Activated CD8-positive, alpha-beta T cell treated with anti-CD3 and anti-CD28 coated beads, Interleukin-2, amount 10 ng/mL, durations not matched to agents 7 days and 5 days (primary cell): Measurements from ENCODE around the gene CNTNAP4. TPM values are rescaled to one million over a fixed set of nuclear protein-coding genes. Genes with fewer than 3 reads are reported as not detected.

Experiments used
- ATAC-seq: fragments of 150-1000 bp; cut with Tn5 transposase; one replicate; pipeline ENCODE4 v1.10.0; 2021; ENCODE audit warnings: moderate library complexity
- CTCF ChIA-PET: fragments of 350-600 bp; sonication (Branson Sonifier 250); formaldehyde crosslinking; loops from one replicate; lab custom pipeline; 2021; ENCODE audit warnings: antibody characterized with exemption; lab: Charles Lee
- POLR2A ChIA-PET: fragments of 350-600 bp; sonication (Branson Sonifier 250); formaldehyde crosslinking; loops from one replicate; lab custom pipeline; 2021; ENCODE audit warnings: antibody characterized with exemption; lab: Charles Lee
- DNase-seq: peaks from one replicate; pipeline ENCODE4 v3.0.0-alpha.2; 2020
- H3K27ac Mint-ChIP-seq: one replicate; pipeline ENCODE4 v1.8.0; 2021; ENCODE audit warnings: mild to moderate bottlenecking, mixed read lengths
- H3K27me3 Mint-ChIP-seq: one replicate; pipeline ENCODE4 v1.8.0; 2021; ENCODE audit warnings: low read depth, mixed read lengths
- H3K36me3 Mint-ChIP-seq: one replicate; pipeline ENCODE4 v1.8.0; 2021; ENCODE audit warnings: low read depth, mixed read lengths
- H3K4me1 Mint-ChIP-seq: one replicate; pipeline ENCODE4 v1.8.0; 2021; ENCODE audit warnings: low read depth, mixed read lengths
- H3K4me3 Mint-ChIP-seq: one replicate; pipeline ENCODE4 v1.8.0; 2021; ENCODE audit warnings: mild to moderate bottlenecking, mixed read lengths
- H3K9me3 Mint-ChIP-seq: one replicate; pipeline ENCODE4 v1.8.0; 2022; ENCODE audit warnings: mixed read lengths; ENCODE audit not compliant: insufficient read depth
- total RNA-seq, 2 experiments: library from RNA; stranded (reverse); gene quantifications; one replicate each; pipeline ENCODE4 v1.2.3, GENCODE V29; 2021

Gene CNTNAP4
- total RNA-seq, 2 experiments from 2014 or later = not detected

- ATAC-seq = no peak
- Mint-ChIP-seq H3K27ac (no peak overlapping the region), H3K4me1 (no peaks in the 10 kb centered on the region)
Measured at GRCh38 chr16:76474048-76474447, 196.8 kb downstream of the CNTNAP4 start.

GRCh38 chr16:76478105-76478504 lies 200.9 kb downstream of the CNTNAP4 start:
- H3K9me3 Mint-ChIP-seq = no peaks in the 10 kb centered on the region
- no peak for DNase-seq
- H3K27ac Mint-ChIP-seq = no peak overlapping the region
- ATAC-seq = no peak
- no peaks in the 10 kb centered on the region for H3K4me1 Mint-ChIP-seq
- no peak overlapping the region for H3K4me3 Mint-ChIP-seq
- ChIA-PET POLR2A (no interaction called here), CTCF (no interaction called here)
- H3K36me3 Mint-ChIP-seq = no peaks in the 10 kb centered on the region
- H3K27me3 Mint-ChIP-seq = no peaks in the 10 kb centered on the region

More at GRCh38 chr16:76474048-76474447, 196.8 kb downstream of the CNTNAP4 start:
- Mint-ChIP-seq H3K4me3 (no peak overlapping the region), H3K27me3 (no peaks in the 10 kb centered on the region), H3K36me3 (no peaks in the 10 kb centered on the region), H3K9me3 (peaks cover 5% of the 10 kb centered on the region)
- ChIA-PET CTCF (no interaction called here), POLR2A (no interaction called here)
- DNase-seq = no peak

- POLR2A ChIA-PET = no interaction called here
- no peak for ATAC-seq
Measured at GRCh38 chr16:76483307-76483909, 206.2 kb downstream of the CNTNAP4 start.

GRCh38 chr16:76484020-76484419 lies 206.8 kb downstream of the CNTNAP4 start:
- Mint-ChIP-seq H3K9me3 (no peaks in the 10 kb centered on the region), H3K36me3 (no peaks in the 10 kb centered on the region), H3K27me3 (no peaks in the 10 kb centered on the region), H3K4me3 (no peak overlapping the region), H3K4me1 (no peaks in the 10 kb centered on the region), H3K27ac (no peak overlapping the region)
- ATAC-seq (no peak), DNase-seq (no peak)
- POLR2A ChIA-PET = no interaction called here
- CTCF ChIA-PET = no interaction called here

More at GRCh38 chr16:76483307-76483909, 206.2 kb downstream of the CNTNAP4 start:
- Mint-ChIP-seq H3K27ac (no peak overlapping the region), H3K4me3 (no peak overlapping the region), H3K4me1 (no peaks in the 10 kb centered on the region), H3K27me3 (no peaks in the 10 kb centered on the region), H3K9me3 (no peaks in the 10 kb centered on the region), H3K36me3 (no peaks in the 10 kb centered on the region)
- no peak for DNase-seq
- CTCF ChIA-PET = no interaction called here

- Mint-ChIP-seq H3K36me3 (no peaks in the 10 kb centered on the region), H3K4me3 (no peak overlapping the region), H3K27ac (no peak overlapping the region), H3K4me1 (no peaks in the 10 kb centered on the region), H3K9me3 (no peaks in the 10 kb centered on the region), H3K27me3 (no peaks in the 10 kb centered on the region)
- ChIA-PET POLR2A (no interaction called here), CTCF (no interaction called here)
- ATAC-seq (no peak), DNase-seq (no peak)
Measured at GRCh38 chr16:76486740-76487139, 209.5 kb downstream of the CNTNAP4 start.

- ATAC-seq (no peak), DNase-seq (no peak)
- no peaks in the 10 kb centered on the region for H3K9me3 Mint-ChIP-seq
- H3K27me3 Mint-ChIP-seq = no peaks in the 10 kb centered on the region
- no peaks in the 10 kb centered on the region for H3K4me1 Mint-ChIP-seq
- no peak overlapping the region for H3K4me3 Mint-ChIP-seq
- no peak overlapping the region for H3K27ac Mint-ChIP-seq
- ChIA-PET CTCF (no interaction called here), POLR2A (no interaction called here)
- no peaks in the 10 kb centered on the region for H3K36me3 Mint-ChIP-seq
Measured at GRCh38 chr16:76487411-76488064, 210.3 kb downstream of the CNTNAP4 start.

GRCh38 chr16:76488065-76488417 lies 210.8 kb downstream of the CNTNAP4 start:
- H3K27me3 Mint-ChIP-seq = no peaks in the 10 kb centered on the region
- H3K27ac Mint-ChIP-seq = no peak overlapping the region
- no peak overlapping the region for H3K4me3 Mint-ChIP-seq
- H3K9me3 Mint-ChIP-seq = no peaks in the 10 kb centered on the region
- DNase-seq (no peak), ATAC-seq (no peak)
- H3K4me1 Mint-ChIP-seq = no peaks in the 10 kb centered on the region
- ChIA-PET POLR2A (no interaction called here), CTCF (no interaction called here)
- H3K36me3 Mint-ChIP-seq = no peaks in the 10 kb centered on the region

- Mint-ChIP-seq H3K36me3 (no peaks in the 10 kb centered on the region), H3K27ac (no peak overlapping the region), H3K27me3 (no peaks in the 10 kb centered on the region), H3K9me3 (no peaks in the 10 kb centered on the region), H3K4me3 (no peak overlapping the region), H3K4me1 (no peaks in the 10 kb centered on the region)
- POLR2A ChIA-PET = no interaction called here
- CTCF ChIA-PET = no interaction called here
- DNase-seq (no peak), ATAC-seq (no peak)
Measured at GRCh38 chr16:76490036-76490639, 212.9 kb downstream of the CNTNAP4 start.

GRCh38 chr16:76500006-76500405 lies 222.8 kb downstream of the CNTNAP4 start:
- Mint-ChIP-seq H3K27ac (no peak overlapping the region), H3K9me3 (peaks cover 5% of the 10 kb centered on the region), H3K4me3 (no peak overlapping the region), H3K27me3 (no peaks in the 10 kb centered on the region), H3K36me3 (no peaks in the 10 kb centered on the region), H3K4me1 (no peaks in the 10 kb centered on the region)
- ATAC-seq = no peak
- ChIA-PET POLR2A (no interaction called here), CTCF (no interaction called here)
- no peak for DNase-seq

GRCh38 chr16:76502063-76502462 lies 224.9 kb downstream of the CNTNAP4 start:
- Mint-ChIP-seq H3K27ac (no peak overlapping the region), H3K4me3 (no peak overlapping the region), H3K4me1 (no peaks in the 10 kb centered on the region), H3K27me3 (no peaks in the 10 kb centered on the region), H3K36me3 (no peaks in the 10 kb centered on the region), H3K9me3 (peaks cover 5% of the 10 kb centered on the region)
- no peak for ATAC-seq
- DNase-seq = no peak
- ChIA-PET CTCF (no interaction called here), POLR2A (no interaction called here)

GRCh38 chr16:76502555-76502954 lies 225.4 kb downstream of the CNTNAP4 start:
- ChIA-PET POLR2A (no interaction called here), CTCF (no interaction called here)
- Mint-ChIP-seq H3K4me1 (no peaks in the 10 kb centered on the region), H3K36me3 (no peaks in the 10 kb centered on the region), H3K27me3 (no peaks in the 10 kb centered on the region), H3K4me3 (no peak overlapping the region), H3K9me3 (peaks cover 5% of the 10 kb centered on the region), H3K27ac (no peak overlapping the region)
- DNase-seq = no peak
- no peak for ATAC-seq

GRCh38 chr16:76503091-76503490 lies 225.9 kb downstream of the CNTNAP4 start:
- Mint-ChIP-seq H3K27ac (no peak overlapping the region), H3K4me1 (no peaks in the 10 kb centered on the region), H3K36me3 (no peaks in the 10 kb centered on the region), H3K27me3 (no peaks in the 10 kb centered on the region), H3K4me3 (no peak overlapping the region), H3K9me3 (peaks cover 5% of the 10 kb centered on the region)
- no peak for ATAC-seq
- ChIA-PET CTCF (no interaction called here), POLR2A (no interaction called here)
- no peak for DNase-seq
